Neutrophil (primary cell): ENCODE data around the gene SERHL2.
A peak's percentile ranks its signal among the peaks of the same experiment; 100 is the strongest.
"Not testable (repeated sequence)": the region's sequence is repeated elsewhere in the genome, so short reads cannot be mapped to it uniquely, and the experiment has no call there.

Experiments
- H3K27ac ChIP-seq: fragments of 200-600 bp; sonication (generic); 2 replicates; pipeline ENCODE4 v1.5.1; 2016; ENCODE audit warnings: mild to moderate bottlenecking, moderate library complexity
- H3K27me3 ChIP-seq: fragments of 200-600 bp; sonication (generic); 2 replicates; pipeline ENCODE4 v1.6.0; 2016; ENCODE audit warnings: mild to moderate bottlenecking
- H3K36me3 ChIP-seq: fragments of 200-600 bp; sonication (generic); 2 replicates; pipeline ENCODE4 v1.5.1; 2017
- H3K4me1 ChIP-seq, 2 experiments: fragments of 200-600 bp in 1 of 2; sonication (generic) in 1 of 2; 1 replicate in 1 of 2; 2 replicates in 1 of 2; pipeline versions ENCODE4 v1.5.1 to v1.6.1; 2013 to 2016; ENCODE audit warnings: low read depth in 1 of 2, low read length in 1 of 2, mild to moderate bottlenecking in 1 of 2, moderate library complexity in 1 of 2; ENCODE audit not compliant: control insufficient read depth in 1 of 2, insufficient read depth in 1 of 2
- H3K4me3 ChIP-seq, 2 experiments: fragments of 200-600 bp in 1 of 2; sonication (generic) in 1 of 2; 1 replicate in 1 of 2; 2 replicates in 1 of 2; pipeline ENCODE4 v1.5.1; 2013 to 2016; ENCODE audit warnings: low read depth in 1 of 2, low read length in 1 of 2, mild to moderate bottlenecking in 1 of 2, moderate library complexity in 1 of 2
- H3K9me3 ChIP-seq: fragments of 200-600 bp; sonication (generic); 2 replicates; pipeline ENCODE4 v1.5.1; 2016
- TF ChIP-seq, protein P1 (sequence below): fragments of 200-600 bp; sonication (generic); IDR thresholded peaks from 2 replicates; pipeline ENCODE4 v1.5.1; 2016; ENCODE audit warnings: antibody characterized with exemption

SERHL2 gene

DNA sequence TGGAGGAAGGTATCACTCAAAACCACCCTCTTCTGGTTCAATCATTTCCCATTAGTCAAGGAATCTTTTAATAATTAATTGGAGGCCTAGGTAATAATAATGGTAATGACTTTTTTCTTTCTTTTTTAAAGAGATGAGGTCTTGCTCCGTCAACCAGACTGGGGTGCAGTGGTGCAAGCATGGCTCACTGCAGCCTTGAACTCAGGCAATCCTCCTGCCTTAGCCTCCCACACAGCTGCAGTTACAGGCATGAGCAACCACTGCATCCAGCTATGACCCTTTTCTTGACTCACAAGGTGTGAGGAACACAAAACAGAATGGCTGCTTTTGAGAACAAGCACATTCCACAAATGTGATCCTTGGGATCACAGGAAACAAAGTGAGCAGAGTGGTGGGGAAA is 57.3 kb downstream of the SERHL2 start:
- Histone ChIP-seq H3K9me3 (no peaks in the 10 kb centered on the region), H3K4me1 (peaks cover 42 to 49% of the 10 kb centered on the region in 2 experiments), H3K36me3 (peaks cover 37% of the 10 kb centered on the region), H3K27ac (no peak overlapping the region), H3K27me3 (no peaks in the 10 kb centered on the region), H3K4me3 (no peak overlapping the region)
- TF ChIP-seq, protein P1, sequence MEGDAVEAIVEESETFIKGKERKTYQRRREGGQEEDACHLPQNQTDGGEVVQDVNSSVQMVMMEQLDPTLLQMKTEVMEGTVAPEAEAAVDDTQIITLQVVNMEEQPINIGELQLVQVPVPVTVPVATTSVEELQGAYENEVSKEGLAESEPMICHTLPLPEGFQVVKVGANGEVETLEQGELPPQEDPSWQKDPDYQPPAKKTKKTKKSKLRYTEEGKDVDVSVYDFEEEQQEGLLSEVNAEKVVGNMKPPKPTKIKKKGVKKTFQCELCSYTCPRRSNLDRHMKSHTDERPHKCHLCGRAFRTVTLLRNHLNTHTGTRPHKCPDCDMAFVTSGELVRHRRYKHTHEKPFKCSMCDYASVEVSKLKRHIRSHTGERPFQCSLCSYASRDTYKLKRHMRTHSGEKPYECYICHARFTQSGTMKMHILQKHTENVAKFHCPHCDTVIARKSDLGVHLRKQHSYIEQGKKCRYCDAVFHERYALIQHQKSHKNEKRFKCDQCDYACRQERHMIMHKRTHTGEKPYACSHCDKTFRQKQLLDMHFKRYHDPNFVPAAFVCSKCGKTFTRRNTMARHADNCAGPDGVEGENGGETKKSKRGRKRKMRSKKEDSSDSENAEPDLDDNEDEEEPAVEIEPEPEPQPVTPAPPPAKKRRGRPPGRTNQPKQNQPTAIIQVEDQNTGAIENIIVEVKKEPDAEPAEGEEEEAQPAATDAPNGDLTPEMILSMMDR, result no peak

DNA sequence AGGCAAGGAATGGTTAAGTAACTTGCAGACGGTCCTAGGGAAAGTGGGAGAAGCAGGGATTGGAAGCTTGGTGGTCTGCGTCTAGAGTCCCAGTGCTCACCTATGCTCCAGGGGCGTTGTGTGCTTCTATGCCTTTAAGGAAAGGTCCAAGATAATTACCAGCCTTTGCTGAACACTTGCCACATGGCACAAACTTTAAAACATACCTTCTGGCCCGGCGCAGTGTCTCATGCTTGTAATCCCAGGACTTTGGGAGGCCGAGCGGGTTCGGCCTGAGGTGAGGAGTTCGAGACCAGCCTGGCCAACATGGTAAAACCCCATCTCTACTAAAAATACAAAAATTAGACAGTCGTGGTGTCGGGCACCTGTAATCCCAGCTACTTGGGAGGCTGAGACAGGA is 58.6 kb downstream of the SERHL2 start:
- H3K27me3 ChIP-seq, result no peaks in the 10 kb centered on the region
- no peaks in the 10 kb centered on the region for H3K9me3 ChIP-seq
- peak overlapping the region; percentile 99 for H3K27ac ChIP-seq
- peaks cover 46 to 52% of the 10 kb centered on the region in 2 experiments for H3K4me1 ChIP-seq
- TF ChIP-seq, protein P1, result no peak
- peak overlapping the region in 1 of 2 experiments; percentile 80 for H3K4me3 ChIP-seq
- peaks cover 28% of the 10 kb centered on the region for H3K36me3 ChIP-seq

DNA sequence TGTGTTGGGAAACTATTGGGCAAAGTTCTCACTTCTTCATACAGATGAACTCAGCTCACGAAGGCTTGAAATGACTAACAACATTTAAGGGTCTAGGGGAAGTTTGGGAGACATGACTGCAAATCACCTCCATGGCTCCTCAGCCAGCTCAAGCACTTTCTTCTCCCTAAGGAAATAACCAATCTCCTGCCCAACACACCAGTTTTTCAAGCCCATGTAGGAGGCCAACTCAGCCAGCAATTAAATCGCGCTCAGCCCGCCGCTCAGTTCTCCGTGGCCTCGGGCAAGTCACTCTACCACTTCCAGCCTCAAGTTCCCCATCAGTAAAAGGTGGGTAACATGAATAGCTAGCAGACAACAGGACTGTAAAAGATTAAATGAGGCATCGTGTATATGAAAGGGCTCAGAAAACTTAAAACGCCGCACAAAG is 60.1 kb downstream of the SERHL2 start:
- no peaks in the 10 kb centered on the region for H3K9me3 ChIP-seq
- H3K4me1 ChIP-seq, result peaks cover 46 to 52% of the 10 kb centered on the region in 2 experiments
- H3K36me3 ChIP-seq, result peaks cover 20% of the 10 kb centered on the region
- no peaks in the 10 kb centered on the region for H3K27me3 ChIP-seq
- TF ChIP-seq, protein P1, result no peak
- H3K27ac ChIP-seq, result peak overlapping the region; percentile 99
- H3K4me3 ChIP-seq, result peak overlapping the region; percentile 78 to 80

DNA sequence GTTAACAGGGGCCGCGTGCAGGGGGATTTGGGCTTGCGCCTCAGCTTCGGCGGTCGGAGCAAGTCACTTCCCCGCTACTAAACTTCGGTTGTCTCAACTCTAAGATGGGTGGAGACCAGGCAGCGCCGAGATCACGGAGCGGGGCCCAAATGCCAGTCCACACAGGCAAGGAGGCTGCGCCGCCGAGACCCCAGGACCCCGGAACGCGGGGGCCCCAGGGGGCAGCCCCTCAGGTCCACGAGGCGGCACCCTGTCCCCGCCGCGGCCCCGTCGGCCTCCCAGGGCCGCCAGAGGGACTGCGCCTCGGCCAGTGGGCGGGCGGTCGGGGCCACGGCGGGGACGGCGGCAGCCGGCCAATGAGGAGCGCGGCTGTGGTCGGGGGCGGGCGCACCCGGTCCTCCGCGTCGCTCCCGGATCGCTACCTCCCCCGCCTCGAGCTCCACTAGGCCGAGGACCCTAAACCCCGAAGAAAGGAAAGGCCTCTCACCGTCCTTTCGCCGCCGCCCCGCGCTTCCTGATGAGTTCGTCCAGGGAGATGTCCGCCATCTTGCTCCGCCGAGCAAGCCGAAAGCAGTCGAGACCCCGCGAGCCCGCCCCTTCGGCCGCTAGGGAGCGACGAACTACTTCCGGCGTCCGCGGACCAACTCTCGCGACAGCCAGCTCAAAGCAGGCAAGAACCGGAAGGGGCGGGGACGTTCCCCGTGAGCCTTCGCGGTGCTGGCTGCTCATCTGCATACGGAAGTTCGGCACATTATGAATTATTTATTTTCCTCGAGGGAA is 60.7 kb downstream of the SERHL2 start, which contains the start of gene POLDIP3:
Gene POLDIP3, minus strand, starts transcription at position 572 of the 780 bp plus-strand sequence. Its CDS starts 26 bp downstream, at position 546.
- no peaks in the 10 kb centered on the region for H3K27me3 ChIP-seq
- peaks cover 46 to 52% of the 10 kb centered on the region in 2 experiments for H3K4me1 ChIP-seq
- peak within 1 kb of the TSS; percentile 99 for H3K27ac ChIP-seq
- TF ChIP-seq, protein P1, result peak; percentile 67
- H3K4me3 ChIP-seq, result peak within 1 kb of the TSS; percentile 78 to 80
- H3K9me3 ChIP-seq, result no peaks in the 10 kb centered on the region
- H3K36me3 ChIP-seq, result peaks cover 21% of the 10 kb centered on the region

DNA sequence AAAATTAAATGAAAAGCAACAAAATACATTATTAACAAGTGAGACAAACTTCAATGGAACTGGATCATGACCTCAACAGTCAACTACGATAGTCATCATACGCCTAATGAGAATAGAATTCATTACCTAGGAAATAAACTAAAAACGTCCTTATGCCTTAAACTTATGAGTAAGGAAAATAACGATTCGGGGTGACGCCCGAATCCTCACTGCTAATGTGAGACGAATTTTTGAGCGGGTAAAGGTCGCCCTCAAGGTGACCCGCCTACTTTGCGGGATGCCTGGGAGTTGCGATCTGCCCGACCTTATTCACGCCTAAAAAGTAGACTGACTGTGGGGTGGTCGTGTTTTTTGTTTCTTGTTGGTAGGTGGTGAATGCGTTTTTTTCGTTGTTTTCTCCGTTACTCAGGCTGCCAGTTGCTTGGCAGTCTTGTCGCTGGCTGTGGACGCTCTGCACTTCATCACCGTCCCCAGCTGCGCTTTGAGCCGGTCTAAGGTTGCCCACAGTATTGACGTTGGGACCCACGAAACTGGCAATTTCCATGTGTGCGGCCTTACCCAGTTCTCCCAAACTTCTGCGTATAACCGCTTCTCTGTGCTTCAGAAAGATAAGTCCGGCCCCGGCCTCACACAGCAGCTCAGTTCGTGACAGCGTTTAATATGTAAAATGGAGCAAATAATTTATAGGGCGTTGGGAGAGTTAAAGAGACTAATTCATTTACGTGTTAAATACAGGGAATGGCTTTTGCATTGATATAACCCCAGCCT is 61.5 kb downstream of the SERHL2 start:
- Histone ChIP-seq H3K27ac (peak overlapping the region; percentile 99), H3K9me3 (no peaks in the 10 kb centered on the region), H3K4me3 (peak overlapping the region; percentile 78 to 80), H3K27me3 (no peaks in the 10 kb centered on the region), H3K4me1 (peaks cover 40 to 44% of the 10 kb centered on the region in 2 experiments), H3K36me3 (peaks cover 28% of the 10 kb centered on the region)
- TF ChIP-seq, protein P1, result no peak

DNA sequence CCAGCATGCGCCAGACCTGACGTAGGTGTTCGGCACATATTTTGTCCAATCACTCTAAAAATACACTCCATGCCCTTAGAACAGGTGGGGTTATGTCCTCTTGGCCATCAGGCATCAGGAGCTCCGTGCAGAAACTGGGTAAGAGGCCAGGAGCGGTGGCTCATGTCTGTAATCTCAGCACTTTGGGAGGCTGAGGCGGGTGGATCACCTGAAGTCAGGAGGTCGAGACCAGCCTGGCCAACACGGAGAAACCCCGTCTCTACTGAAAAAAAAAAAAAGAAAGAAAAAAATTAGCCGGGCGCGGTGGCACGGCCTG is 62.1 kb downstream of the SERHL2 start:
- peak overlapping the region; percentile 78 to 80 for H3K4me3 ChIP-seq
- peak overlapping the region; percentile 99 for H3K27ac ChIP-seq
- not testable (repeated sequence) for H3K27me3 ChIP-seq, H3K9me3 ChIP-seq
- peaks cover 28% of the 10 kb centered on the region for H3K36me3 ChIP-seq
- peaks cover 34 to 39% of the 10 kb centered on the region in 2 experiments for H3K4me1 ChIP-seq
